ENCODE measurements around the gene FRMPD1.

The FRMPD1 gene

DNA sequence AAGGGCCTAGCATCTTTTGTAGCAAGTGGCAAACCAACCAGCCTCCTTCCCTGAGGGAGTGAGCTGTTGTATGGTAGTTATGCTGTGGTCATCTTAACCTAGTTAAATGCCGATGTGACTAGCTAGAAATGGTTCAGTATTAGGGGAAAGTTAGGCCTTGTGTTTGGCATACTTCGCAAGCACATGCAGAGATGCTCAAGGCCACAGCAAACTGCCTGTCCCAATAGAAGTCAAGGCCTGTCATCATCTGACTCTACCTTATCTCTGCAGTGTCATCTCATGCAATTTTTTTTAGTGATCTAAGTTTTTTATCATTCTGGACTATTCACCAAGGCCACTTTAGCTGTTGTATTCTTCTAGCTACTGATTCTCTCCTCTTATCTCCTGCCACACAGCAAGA lies 139.3 kb downstream of the FRMPD1 start:
- DNase-seq, result no peak

- DNase-seq, result no peak
Measured at GRCh38 chr9:37792122-37792521, 141.4 kb downstream of the FRMPD1 start.

DNA sequence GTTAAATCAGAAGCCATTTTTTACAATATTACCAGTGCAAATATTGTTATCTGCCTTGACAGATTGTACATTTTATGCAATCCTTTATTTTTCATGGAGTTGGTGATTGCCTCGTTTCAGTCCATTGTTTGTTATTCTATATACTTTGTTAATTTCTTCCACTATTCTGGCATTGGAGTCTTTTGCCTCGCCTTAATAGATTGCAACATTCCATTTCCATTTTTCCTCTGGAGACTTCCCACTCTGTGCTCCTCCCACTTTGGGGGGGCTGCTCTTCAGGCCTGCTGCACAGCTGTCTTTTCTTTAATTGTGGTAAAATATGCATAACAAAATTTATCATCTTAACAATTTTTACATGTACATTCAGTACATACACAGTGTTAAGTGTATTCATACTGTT lies 145.5 kb downstream of the FRMPD1 start:
- DNase-seq, result no peak
